ENCODE measurements around the gene GNAQ. TPM values are rescaled to one million over a fixed set of nuclear protein-coding genes. Genes with fewer than 3 reads are reported as not detected.

The GNAQ gene
- total and polyA plus RNA-seq, 12 donors, result 5.4 to 19.8 (median 13.2) TPM

DNA sequence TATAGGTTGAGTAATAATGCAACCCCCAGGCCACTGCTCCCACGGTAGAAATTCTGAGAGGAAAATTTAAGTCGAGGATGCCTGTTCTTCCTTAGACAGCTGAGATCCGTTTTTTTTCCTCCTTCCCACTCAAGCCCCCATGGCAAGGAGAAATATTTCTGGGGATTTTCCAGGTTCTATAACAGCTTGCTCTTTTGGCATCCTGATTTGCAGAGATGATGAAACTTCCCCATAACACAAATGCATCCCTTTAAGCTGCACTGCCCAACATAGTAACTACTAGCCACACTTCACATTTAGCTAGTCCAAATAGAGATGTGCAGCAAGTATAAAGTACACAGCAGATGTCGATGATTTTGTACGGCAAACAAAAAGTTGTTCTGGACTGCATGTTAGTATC, 351.0 kb downstream of the GNAQ start:
- H3K9me3 ChIP-seq, result peaks cover 0 to 4% (median 0%) of the 10 kb centered on the region in 11 donors
- DNase-seq (no peak), ATAC-seq (no peak)
- H3K4me3 ChIP-seq, result no peak overlapping the region
- no peak for TF ChIP-seq CTCF (IDR thresholded peaks at IDR 0.05)
- no peaks in the 10 kb centered on the region for H3K27me3 ChIP-seq
- peaks cover 0 to 8% (median 0%) of the 10 kb centered on the region in 9 donors for H3K4me1 ChIP-seq
- intact Hi-C loops (cut with DNase I), result no loop called here
- 65 to 74% methylated on average over 5 of the region's 5 CpGs for WGBS, 2 donors
- no peaks in the 10 kb centered on the region for H3K36me3 ChIP-seq
- H3K27ac ChIP-seq, result no peak overlapping the region

- H3K9me3 ChIP-seq, result peaks cover 0 to 2% (median 0%) of the 10 kb centered on the region in 11 donors
- no peaks in the 10 kb centered on the region for H3K27me3 ChIP-seq
- no peaks in the 10 kb centered on the region for H3K36me3 ChIP-seq
- H3K4me1 ChIP-seq, result peaks cover 0 to 8% (median 0%) of the 10 kb centered on the region in 9 donors
- H3K4me3 ChIP-seq, result no peak overlapping the region
- DNase-seq (no peak), ATAC-seq (no peak)
- intact Hi-C loops (cut with DNase I), result no loop called here
- WGBS, 2 donors, result 66 to 70% methylated on average over 9 of the region's 9 CpGs
- no peak for TF ChIP-seq CTCF (IDR thresholded peaks at IDR 0.05)
- no peak overlapping the region for H3K27ac ChIP-seq
These were observed 351.8 kb downstream of the GNAQ start for GRCh38 chr9:77679661-77680368.

GRCh38 chr9:77679088-77679487, 352.5 kb downstream of the GNAQ start:
- H3K36me3 ChIP-seq, result no peaks in the 10 kb centered on the region
- H3K27ac ChIP-seq, result no peak overlapping the region
- no peaks in the 10 kb centered on the region for H3K27me3 ChIP-seq
- intact Hi-C loops (cut with DNase I), result no loop called here
- peaks cover 0 to 8% (median 0%) of the 10 kb centered on the region in 9 donors for H3K4me1 ChIP-seq
- 47 to 53% methylated on average over 2 of the region's 2 CpGs for WGBS, 2 donors
- DNase-seq (no peak), ATAC-seq (no peak)
- TF ChIP-seq CTCF (IDR thresholded peaks at IDR 0.05), result no peak
- H3K4me3 ChIP-seq, result no peak overlapping the region
- peaks cover 0 to 2% (median 0%) of the 10 kb centered on the region in 11 donors for H3K9me3 ChIP-seq

DNA sequence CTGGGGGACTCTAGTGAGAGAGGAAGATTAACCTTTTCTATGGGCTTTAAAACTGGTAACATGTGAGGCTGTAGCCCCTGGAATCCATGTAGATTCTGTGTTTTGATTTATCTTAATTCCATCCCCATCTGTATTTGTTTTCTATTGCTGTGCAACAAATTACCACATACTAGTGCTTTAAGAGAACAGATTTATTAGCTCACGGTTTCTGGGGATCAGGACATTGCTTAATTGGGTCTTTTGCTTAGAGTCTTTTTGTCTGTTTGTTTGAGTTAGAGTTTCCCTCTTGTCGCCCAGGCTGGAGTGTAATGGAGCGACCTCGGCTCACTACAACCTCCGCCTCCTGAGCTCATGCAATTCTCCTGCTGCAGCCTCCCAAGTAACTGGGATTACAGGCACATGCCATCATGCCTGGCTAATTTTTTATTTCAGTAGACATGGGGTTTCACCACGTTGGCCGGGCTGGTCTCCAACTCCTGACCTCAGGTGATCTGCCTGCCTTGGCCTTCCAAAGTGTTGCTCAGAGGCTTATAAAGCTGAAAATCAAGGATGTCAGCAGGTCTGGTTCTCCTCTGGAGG, 353.6 kb downstream of the GNAQ start:
- no peak for TF ChIP-seq CTCF (IDR thresholded peaks at IDR 0.05)
- peaks cover 0 to 8% (median 0%) of the 10 kb centered on the region in 9 donors for H3K4me1 ChIP-seq
- H3K27me3 ChIP-seq, result no peaks in the 10 kb centered on the region
- ATAC-seq (no peak), DNase-seq (no peak)
- WGBS, 2 donors, result 85 to 86% methylated on average over 7 of the region's 7 CpGs
- no peaks in the 10 kb centered on the region for H3K36me3 ChIP-seq
- peaks cover 0 to 2% (median 0%) of the 10 kb centered on the region in 11 donors for H3K9me3 ChIP-seq
- H3K4me3 ChIP-seq, result no peak overlapping the region
- no peak overlapping the region for H3K27ac ChIP-seq
- intact Hi-C loops (cut with DNase I), result no loop called here
